Endodermal cell (in vitro differentiated cells): ENCODE results near the gene TERB2. TPM values are rescaled to one million over a fixed set of nuclear protein-coding genes. Genes with fewer than 3 reads are reported as not detected.
A peak's percentile ranks its signal among the peaks of the same experiment; 100 is the strongest.
"Not testable (repeated sequence)": the region's sequence is repeated elsewhere in the genome, so short reads cannot be mapped to it uniquely, and the experiment has no call there.

Experiments
- DNase-seq: peaks from one replicate; pipeline ENCODE4 v3.0.0-alpha.2; 2017
- H3K27ac ChIP-seq: 2 replicates; pipeline ENCODE4 v1.5.1; 2013; ENCODE audit warnings: mild to moderate bottlenecking, low read depth, low read length, moderate library complexity
- H3K27me3 ChIP-seq: 2 replicates; pipeline ENCODE4 v1.6.1; 2013; ENCODE audit warnings: mild to moderate bottlenecking, low read length, moderate library complexity; ENCODE audit not compliant: insufficient read depth, control insufficient read depth, poor library complexity, severe bottlenecking
- H3K36me3 ChIP-seq: 2 replicates; pipeline ENCODE4 v1.7.0; 2013; ENCODE audit warnings: mild to moderate bottlenecking, low read length, moderate library complexity; ENCODE audit not compliant: control insufficient read depth, insufficient read depth
- H3K4me1 ChIP-seq: one replicate; pipeline ENCODE4 v1.7.0; 2013; ENCODE audit warnings: low read length; ENCODE audit not compliant: control insufficient read depth, insufficient read depth
- H3K4me3 ChIP-seq: 2 replicates; pipeline ENCODE4 v1.5.1; 2013; ENCODE audit warnings: mild to moderate bottlenecking, low read length, moderate library complexity
- H3K9ac ChIP-seq: 2 replicates; pipeline ENCODE4 v1.6.1; 2013; ENCODE audit warnings: mild to moderate bottlenecking, low read length, moderate library complexity; ENCODE audit not compliant: poor library complexity, severe bottlenecking; ENCODE audit errors: extremely low read depth
- H3K9me3 ChIP-seq: 2 replicates; pipeline ENCODE4 v1.6.1; 2013; ENCODE audit warnings: mild to moderate bottlenecking, low read length, moderate library complexity; ENCODE audit not compliant: control insufficient read depth
- H3K27ac Mint-ChIP-seq: 2 replicates; pipeline ENCODE4 v1.8.0; 2020; ENCODE audit warnings: mixed read lengths
- H3K27me3 Mint-ChIP-seq: 2 replicates; pipeline ENCODE4 v1.8.0; 2021; ENCODE audit warnings: mild to moderate bottlenecking, mixed read lengths; ENCODE audit not compliant: insufficient read depth
- H3K36me3 Mint-ChIP-seq: 2 replicates; pipeline ENCODE4 v1.8.0; 2020; ENCODE audit warnings: low read depth, mixed read lengths
- H3K4me1 Mint-ChIP-seq: 2 replicates; pipeline ENCODE4 v1.8.0; 2020; ENCODE audit warnings: mixed read lengths
- H3K4me3 Mint-ChIP-seq: 2 replicates; pipeline ENCODE4 v1.8.0; 2020; ENCODE audit warnings: mild to moderate bottlenecking, moderate library complexity, mixed read lengths
- H3K9me3 Mint-ChIP-seq: 2 replicates; pipeline ENCODE4 v1.8.0; 2020; ENCODE audit warnings: mild to moderate bottlenecking, mixed read lengths
- CTCF ChIP-seq: fragments of 200-600 bp; sonication (generic); conservative IDR thresholded peaks from 2 replicates; pipeline ENCODE4 v1.5.0; 2021; ENCODE audit warnings: antibody characterized with exemption, mild to moderate bottlenecking
- WGBS, 2 experiments: methylation state at CpG; one replicate each; pipeline versions ENCODE4 v1.1.5 to v1.1.7; 2013; ENCODE audit warnings: missing lambda C conversion rate in 2 of 2, mixed read lengths in 1 of 2; ENCODE audit not compliant: insufficient coverage in 1 of 2, insufficient read length in 1 of 2; 5-methylcytosine and 5-hydroxymethylcytosine counted together
- total RNA-seq, 2 donors: library from RNA; stranded (reverse); fragmentation: NEBNext Ultra II Directional in 1 of 2; extraction: Animal tissue kit (Norgen Biotek cat#: 25700) in 1 of 2; gene quantifications; 2 replicates in 1 of 2; 3 replicates in 1 of 2; pipeline ENCODE4 v1.2.1, GENCODE V29; 2021

TERB2 gene
- total RNA-seq, 2 donors from 2014 or later = not detected

- no peak for TF ChIP-seq CTCF
- Mint-ChIP-seq H3K27ac (no peak overlapping the region), H3K36me3 (no peaks in the 10 kb centered on the region), H3K9me3 (no peaks in the 10 kb centered on the region), H3K4me3 (no peak overlapping the region), H3K27me3 (no peaks in the 10 kb centered on the region), H3K4me1 (no peaks in the 10 kb centered on the region)
- H3K9ac ChIP-seq = no peak overlapping the region
- H3K27me3 ChIP-seq = no peaks in the 10 kb centered on the region
- 55 to 94% methylated on average over 1 to 3 of the region's 4 CpGs for WGBS, 2 experiments
- no peaks in the 10 kb centered on the region for H3K4me1 ChIP-seq
- DNase-seq = no peak
- no peak overlapping the region for H3K4me3 ChIP-seq
- no peaks in the 10 kb centered on the region for H3K36me3 ChIP-seq
- H3K9me3 ChIP-seq = no peaks in the 10 kb centered on the region
- H3K27ac ChIP-seq = no peak overlapping the region
Measured at GRCh38 chr15:44968475-44968874, 12.0 kb downstream of the TERB2 start.

GRCh38 chr15:44971036-44971435 lies 14.5 kb downstream of the TERB2 start:
- 75 to 88% methylated on average over 2 to 5 of the region's 6 CpGs for WGBS, 2 experiments
- Mint-ChIP-seq H3K4me3 (no peak overlapping the region), H3K27me3 (no peaks in the 10 kb centered on the region), H3K27ac (no peak overlapping the region), H3K9me3 (no peaks in the 10 kb centered on the region), H3K4me1 (no peaks in the 10 kb centered on the region), H3K36me3 (no peaks in the 10 kb centered on the region)
- Histone ChIP-seq H3K9me3 (no peaks in the 10 kb centered on the region), H3K27me3 (no peaks in the 10 kb centered on the region), H3K9ac (no peak overlapping the region), H3K36me3 (no peaks in the 10 kb centered on the region), H3K4me1 (no peaks in the 10 kb centered on the region), H3K4me3 (no peak overlapping the region), H3K27ac (no peak overlapping the region)
- no peak for DNase-seq
- no peak for TF ChIP-seq CTCF

DNA sequence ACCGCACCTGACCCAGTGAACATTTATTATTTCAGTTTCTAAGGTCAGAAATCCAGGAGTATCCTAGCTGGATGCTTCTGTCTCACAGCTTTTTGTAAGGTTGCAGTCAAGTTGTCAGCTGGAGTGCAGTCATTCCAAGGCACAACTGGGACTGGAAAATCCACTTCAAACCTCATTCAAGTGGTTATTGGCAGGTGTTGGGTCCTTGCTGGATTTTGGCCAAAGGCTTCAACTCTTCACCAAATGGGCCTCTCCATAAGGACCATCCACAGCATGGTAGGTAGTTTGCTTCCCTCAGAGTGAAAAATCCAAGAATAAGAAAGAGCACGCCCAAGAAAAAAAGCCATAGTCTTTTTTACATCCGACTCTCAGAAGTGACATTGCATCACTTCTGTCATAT lies 19.7 kb downstream of the TERB2 start:
- not testable (repeated sequence) for H3K27ac Mint-ChIP-seq, H3K4me3 ChIP-seq, H3K9me3 Mint-ChIP-seq, H3K9ac ChIP-seq, H3K27me3 Mint-ChIP-seq, H3K36me3 Mint-ChIP-seq, H3K36me3 ChIP-seq, DNase-seq, H3K27me3 ChIP-seq, H3K4me3 Mint-ChIP-seq, H3K27ac ChIP-seq, H3K9me3 ChIP-seq
- peaks cover 12% of the 10 kb centered on the region for H3K4me1 ChIP-seq
- peaks cover 12% of the 10 kb centered on the region for H3K4me1 Mint-ChIP-seq
- 98 to 100% methylated on average over 1 to 3 of the region's 3 CpGs for WGBS, 2 experiments

- WGBS, 2 experiments = 71 to 80% methylated on average over 1 of the region's 2 CpGs
- H3K4me3 ChIP-seq, H3K9me3 ChIP-seq, H3K36me3 Mint-ChIP-seq, H3K27ac Mint-ChIP-seq, H3K36me3 ChIP-seq, H3K27me3 ChIP-seq, H3K9ac ChIP-seq, H3K27me3 Mint-ChIP-seq, H3K4me3 Mint-ChIP-seq, DNase-seq, H3K9me3 Mint-ChIP-seq, H3K27ac ChIP-seq: not testable (repeated sequence)
- peaks cover 12% of the 10 kb centered on the region for H3K4me1 ChIP-seq
- peaks cover 21% of the 10 kb centered on the region for H3K4me1 Mint-ChIP-seq
Measured at GRCh38 chr15:44977781-44978180, 21.3 kb downstream of the TERB2 start.

GRCh38 chr15:44979617-44980339 lies 23.3 kb downstream of the TERB2 start:
- DNase-seq, H3K9me3 Mint-ChIP-seq, H3K36me3 Mint-ChIP-seq, H3K27ac ChIP-seq, H3K9me3 ChIP-seq, H3K27me3 Mint-ChIP-seq, H3K9ac ChIP-seq, H3K36me3 ChIP-seq, H3K27me3 ChIP-seq: not testable (repeated sequence)
- peak overlapping the region; percentile 26 for H3K4me3 Mint-ChIP-seq
- Histone ChIP-seq H3K4me1 (peaks cover 12% of the 10 kb centered on the region), H3K4me3 (peak overlapping the region; percentile 30)
- H3K4me1 Mint-ChIP-seq = peaks cover 27% of the 10 kb centered on the region
- peak overlapping the region; percentile 87 for H3K27ac Mint-ChIP-seq
- 91 to 92% methylated on average over 2 of the region's 2 CpGs for WGBS, 2 experiments

DNA sequence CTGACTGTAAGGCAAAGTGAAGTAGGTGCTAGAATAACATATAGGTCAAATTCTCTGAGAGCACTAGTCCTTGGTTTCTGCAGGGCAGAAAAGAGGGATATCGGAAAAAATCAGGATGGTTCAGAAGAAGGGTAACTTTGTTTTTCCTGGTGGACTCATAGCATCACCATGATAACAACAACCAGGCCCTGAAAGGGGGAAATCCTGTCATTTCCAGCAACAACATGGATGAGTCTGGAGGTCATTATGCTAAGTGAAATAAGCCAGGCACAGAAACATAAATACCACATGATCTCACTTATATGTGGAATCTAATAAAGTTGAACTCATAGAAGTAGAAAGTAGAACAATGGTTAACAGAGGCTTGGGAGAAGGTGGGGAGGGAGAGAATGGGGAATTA lies 27.7 kb downstream of the TERB2 start:
- peaks cover 12% of the 10 kb centered on the region for H3K4me1 ChIP-seq
- H3K27me3 Mint-ChIP-seq, H3K27ac Mint-ChIP-seq, H3K4me3 ChIP-seq, H3K27ac ChIP-seq, H3K9ac ChIP-seq, H3K36me3 Mint-ChIP-seq, H3K4me3 Mint-ChIP-seq, H3K36me3 ChIP-seq, H3K27me3 ChIP-seq, DNase-seq, H3K9me3 ChIP-seq, H3K9me3 Mint-ChIP-seq: not testable (repeated sequence)
- 80 to 87% methylated on average over 1 of the region's 1 CpG for WGBS, 2 experiments
- peaks cover 26% of the 10 kb centered on the region for H3K4me1 Mint-ChIP-seq
